Measurements from ENCODE around the gene MDM2. TPM values are rescaled to one million over a fixed set of nuclear protein-coding genes. Genes with fewer than 3 reads are reported as not detected.

MDM2 gene
- total and polyA plus RNA-seq, 2 of the 8 experiments (the other 6 are each of a cell fraction or from before 2014, with no cell fraction given), result 15.1 to 115 TPM

DNA sequence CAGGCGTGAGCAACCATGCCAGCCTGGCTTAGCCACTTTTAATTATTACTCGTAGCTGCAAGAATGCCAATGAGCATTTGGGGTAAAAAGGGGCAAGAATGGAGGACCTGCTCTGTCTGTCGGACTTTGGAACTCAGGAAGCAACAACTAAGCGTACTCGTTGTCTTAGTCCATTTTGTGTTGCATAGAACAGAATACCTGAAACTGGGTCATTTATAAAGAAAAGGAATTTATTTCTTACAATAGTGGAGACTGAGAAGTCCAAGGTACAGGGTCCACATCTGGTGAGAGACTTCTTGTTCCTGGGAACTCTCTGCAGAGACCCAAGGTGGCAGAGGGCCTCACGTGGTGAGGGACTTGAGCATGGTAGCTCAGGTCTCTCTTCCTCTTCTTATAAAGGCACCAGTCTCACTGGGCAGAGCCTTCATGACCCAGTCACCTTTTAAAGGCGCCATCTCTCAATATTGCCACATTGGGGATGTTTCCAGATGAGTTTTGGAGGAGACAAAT is 32.8 kb upstream of the MDM2 start:
- Histone ChIP-seq H3K79me1 (ENCODE audit: low read depth, low read length) (no peaks in the 10 kb centered on the region), H2BK5ac (ENCODE audit: low read depth, low read length) (no peak overlapping the region)
- POLR2A ChIA-PET (ENCODE audit: partially characterized antibody), result interaction anchor here (0.6 to 1.4 kb wide), 3 partner anchors 12 to 838 kb away, joined by 3 to 5 read pairs (median 3); partner anchors contain the start of gene MDM2

More for the DNA sequence above, 32.8 kb upstream of the MDM2 start:
- FAIRE-seq (no peak), DNase-seq (ENCODE audit: low read depth in 1 of 2, low spot score in 2 of 2) (no peak)
- no peaks in the 10 kb centered on the region for H3K79me2 ChIP-seq (ENCODE audit: control insufficient read depth in 1 of 2, insufficient read depth in 2 of 2, low read length in 2 of 2)
- H3K36me3 ChIP-seq (ENCODE audit: control insufficient read depth in 2 of 4, insufficient read depth in 4 of 4, low read length in 3 of 4), result no peaks in the 10 kb centered on the region
- H4K91ac ChIP-seq (replicated peaks; ENCODE audit: insufficient read length, low read length), result no peak overlapping the region
- H3K4me3 ChIP-seq (ENCODE audit: extremely low read depth in 1 of 4, insufficient read depth in 2 of 4, low read depth in 3 of 4, low read length in 4 of 4), result no peak overlapping the region
- no peaks in the 10 kb centered on the region for H3K4me1 ChIP-seq (replicated peaks in 1 of 4; ENCODE audit: control insufficient read depth in 3 of 4, insufficient read depth in 4 of 4, low read length in 3 of 4)
- H2AK5ac ChIP-seq (ENCODE audit: low read depth, low read length), result no peak overlapping the region
- no peak overlapping the region for H3K4me2 ChIP-seq (ENCODE audit: insufficient read depth in 1 of 2, low read depth in 2 of 2, low read length in 2 of 2)
- H3K23me2 ChIP-seq (ENCODE audit: low read depth, low read length), result no peaks in the 10 kb centered on the region
- CTCF ChIA-PET (ENCODE audit: partially characterized antibody), result no interaction called here
- H3K9me3 ChIP-seq (ENCODE audit: insufficient read depth in 2 of 2, low read depth in 1 of 2, low read length in 1 of 2), result no peaks in the 10 kb centered on the region
- no peak overlapping the region for H3K56ac ChIP-seq (replicated peaks; ENCODE audit: insufficient read length, low read depth, low read length)
- no peak overlapping the region for H3K14ac ChIP-seq (ENCODE audit: insufficient read length)
- H3K4ac ChIP-seq (replicated peaks; ENCODE audit: insufficient read length, low read depth, low read length), result no peak overlapping the region
- H3K18ac ChIP-seq (ENCODE audit: extremely low read depth, low read length), result no peak overlapping the region
- no peak overlapping the region for H2BK15ac ChIP-seq (ENCODE audit: low read length)
- H4K20me1 ChIP-seq (replicated peaks in 1 of 2; ENCODE audit: control insufficient read depth in 1 of 2, insufficient read depth in 2 of 2, low read length in 2 of 2), result no peaks in the 10 kb centered on the region
- no peak overlapping the region for H3K9ac ChIP-seq (replicated peaks in 1 of 4; ENCODE audit: extremely low read depth in 1 of 4, low read depth in 3 of 4, low read length in 3 of 4)
- no peak overlapping the region for H3K27ac ChIP-seq (ENCODE audit: low read depth, low read length)
- H4K5ac ChIP-seq (ENCODE audit: insufficient read length, low read depth, low read length), result no peak overlapping the region
- TF ChIP-seq KDM5A (IDR thresholded peaks at IDR 0.05; ENCODE audit: low read length), result no peak
- no peak for TF ChIP-seq GTF2F1 (IDR thresholded peaks at IDR 0.05; ENCODE audit: borderline replicate concordance, low read depth, low read length)
- no peak for TF ChIP-seq SIX5 (IDR thresholded peaks at IDR 0.05; ENCODE audit: low read depth, low read length)
- TF ChIP-seq CEBPB (IDR thresholded peaks at IDR 0.05; ENCODE audit: low read depth, low read length), result no peak
- TF ChIP-seq BACH1 (IDR thresholded peaks at IDR 0.05; ENCODE audit: low read length), result no peak
- TF ChIP-seq RBBP5 (IDR thresholded peaks at IDR 0.05; ENCODE audit: borderline replicate concordance, low read depth, low read length), result no peak
- no peak for TF ChIP-seq SP2 (IDR thresholded peaks at IDR 0.05; ENCODE audit: low read length)
- TF ChIP-seq ZNF274 (IDR thresholded peaks at IDR 0.05; ENCODE audit: borderline replicate concordance, extremely low read depth, low read length), result no peak
- TF ChIP-seq CHD1 (IDR thresholded peaks at IDR 0.05; ENCODE audit: low read depth, low read length), result no peak
- TF ChIP-seq, protein P1, sequence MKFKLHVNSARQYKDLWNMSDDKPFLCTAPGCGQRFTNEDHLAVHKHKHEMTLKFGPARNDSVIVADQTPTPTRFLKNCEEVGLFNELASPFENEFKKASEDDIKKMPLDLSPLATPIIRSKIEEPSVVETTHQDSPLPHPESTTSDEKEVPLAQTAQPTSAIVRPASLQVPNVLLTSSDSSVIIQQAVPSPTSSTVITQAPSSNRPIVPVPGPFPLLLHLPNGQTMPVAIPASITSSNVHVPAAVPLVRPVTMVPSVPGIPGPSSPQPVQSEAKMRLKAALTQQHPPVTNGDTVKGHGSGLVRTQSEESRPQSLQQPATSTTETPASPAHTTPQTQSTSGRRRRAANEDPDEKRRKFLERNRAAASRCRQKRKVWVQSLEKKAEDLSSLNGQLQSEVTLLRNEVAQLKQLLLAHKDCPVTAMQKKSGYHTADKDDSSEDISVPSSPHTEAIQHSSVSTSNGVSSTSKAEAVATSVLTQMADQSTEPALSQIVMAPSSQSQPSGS (IDR thresholded peaks at IDR 0.05; ENCODE audit: low read length), result no peak
- TF ChIP-seq ATF3 (IDR thresholded peaks at IDR 0.05; ENCODE audit: insufficient read depth, low read depth, low read length), result no peak
- TF ChIP-seq KDM4A (IDR thresholded peaks at IDR 0.05; ENCODE audit: low read depth, low read length, severe bottlenecking), result no peak
- no peak for TF ChIP-seq CHD2 (IDR thresholded peaks at IDR 0.05; ENCODE audit: low read length)
- H2AFZ ChIP-seq (ENCODE audit: low read length), result no peak overlapping the region
- H2BK12ac ChIP-seq (ENCODE audit: low read depth, low read length), result no peak overlapping the region
- no peaks in the 10 kb centered on the region for H3K27me3 ChIP-seq (replicated peaks in 1 of 4; ENCODE audit: control insufficient read depth in 3 of 4, extremely low read depth in 1 of 4, insufficient read depth in 3 of 4, low read length in 3 of 4)
- 94% methylated on average over 7 of the region's 7 CpGs; no CpG with 5 or more reads in 1 of the 2 experiments for WGBS, 2 experiments (ENCODE audit: extremely low coverage in 1 of 2, insufficient coverage in 1 of 2, insufficient read length in 1 of 2, insufficient replicate concordance in 2 of 2, low coverage in 1 of 2, low lambda C conversion rate in 2 of 2, missing lambda C conversion rate in 1 of 2)
- H2BK120ac ChIP-seq (replicated peaks; ENCODE audit: low read depth, low read length), result no peak overlapping the region
- H2BK20ac ChIP-seq (ENCODE audit: low read length), result no peak overlapping the region
- H3K23ac ChIP-seq (ENCODE audit: insufficient read length), result no peak overlapping the region
- no peak overlapping the region for H4K8ac ChIP-seq (ENCODE audit: extremely low read depth, insufficient read depth, low read length)

Data from H1 (cell line).